Endometrial microvascular endothelial cells (primary cell): ENCODE measurements around the gene SUPT4H1. TPM values are rescaled to one million over a fixed set of nuclear protein-coding genes. Genes with fewer than 3 reads are reported as not detected.

Experiments used
- in situ Hi-C: cut with HindIII; loops from 2 replicates; pipeline ENCODE4 v1.10.0; 2017; ENCODE audit warnings: low sequenced_read_pairs, low pct_unique_long_range_greater_than_20kb; ENCODE audit errors: inconsistent ontology term
- total RNA-seq: library from RNA; depleted of rRNA; stranded (reverse); fragments of >200 nt; gene quantifications from one replicate; pipeline ENCODE4 v1.2.3, GENCODE V29; 2015; ENCODE audit errors: inconsistent ontology term

Gene SUPT4H1
- total RNA-seq, 1 donor from 2014 or later: 54.6 TPM

GRCh38 chr17:58302171-58302918, 49.7 kb downstream of the SUPT4H1 start:
- in situ Hi-C loops: no loop called here

DNA sequence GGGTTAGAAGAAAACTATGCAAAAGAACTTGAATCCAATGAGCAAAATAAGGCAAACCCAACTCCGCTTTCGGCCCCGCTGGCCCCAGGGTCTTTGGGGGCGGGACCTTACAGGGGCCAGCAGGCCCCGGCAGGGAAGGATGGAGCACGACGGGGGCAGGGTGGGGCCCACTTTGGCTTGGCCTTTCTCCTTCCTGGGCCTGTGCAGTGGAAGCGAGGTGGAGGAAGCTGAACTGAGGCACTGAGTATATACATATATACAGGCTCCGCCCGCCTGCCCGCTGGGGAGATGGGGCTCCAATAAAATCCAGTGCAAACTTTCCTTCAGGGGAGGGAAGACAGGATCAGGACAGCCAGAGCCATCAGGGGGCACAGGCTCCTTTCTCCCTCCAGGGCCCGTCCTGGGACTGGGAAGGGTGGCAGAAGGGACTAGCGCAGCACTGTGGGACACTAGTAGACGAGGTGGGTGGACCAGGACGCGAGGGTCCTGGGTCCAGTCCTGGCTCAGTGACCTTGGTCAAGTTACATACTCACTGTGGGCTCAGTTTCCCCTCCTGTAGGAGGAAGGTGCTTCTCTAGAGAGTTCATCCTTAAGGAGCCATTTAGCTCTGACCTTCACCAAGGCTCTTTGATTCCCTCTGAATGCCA, 50.4 kb downstream of the SUPT4H1 start:
- in situ Hi-C loops: no loop called here

DNA sequence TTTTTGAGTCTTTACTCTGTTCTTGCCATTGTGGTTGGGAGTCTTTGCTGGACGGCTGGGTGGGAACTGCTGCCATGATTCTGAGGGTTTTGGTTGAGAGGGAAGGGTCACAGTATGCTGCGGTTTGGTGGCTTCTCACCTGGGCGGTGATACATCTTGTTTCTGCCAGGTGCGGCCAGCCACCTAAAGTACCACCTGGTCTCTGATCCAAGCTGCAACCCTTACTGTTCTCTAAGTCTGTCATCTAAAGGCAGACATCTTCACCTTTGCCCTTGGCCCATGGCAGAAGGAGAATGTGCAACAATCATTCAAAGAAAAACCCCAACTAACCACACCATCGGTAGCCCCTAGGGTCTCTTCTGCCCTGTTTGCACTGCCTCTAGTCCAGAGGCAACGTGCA, 51.7 kb downstream of the SUPT4H1 start:
- in situ Hi-C loops: no loop called here

Other genes with a start within 250 kb of the SUPT4H1 start
- not detected for gene OR4D1, start 203.8 kb downstream of the SUPT4H1 start, total RNA-seq
- gene OR4D2, start 185.2 kb downstream of the SUPT4H1 start, total RNA-seq: not detected
- not detected for gene EPX, start 159.5 kb downstream of the SUPT4H1 start, total RNA-seq
- 15.9 TPM for gene MKS1, start 132.9 kb downstream of the SUPT4H1 start, total RNA-seq
- not detected for gene LPO, start 113.6 kb downstream of the SUPT4H1 start, total RNA-seq
- not detected for gene MPO, start 71.3 kb downstream of the SUPT4H1 start, total RNA-seq
- not detected for gene TSPOAP1, start 23.4 kb downstream of the SUPT4H1 start, total RNA-seq
- gene RNF43, start 65.3 kb upstream of the SUPT4H1 start, total RNA-seq: not detected
- not detected for gene HSF5, start 136.2 kb upstream of the SUPT4H1 start, total RNA-seq
- gene MTMR4, start 162.4 kb upstream of the SUPT4H1 start, total RNA-seq: 36.2 TPM